IPS DF 6.9 (cell line): ENCODE data around the gene S1PR1.
"Not testable (repeated sequence)": the region's sequence is repeated elsewhere in the genome, so short reads cannot be mapped to it uniquely, and the experiment has no call there.

ENCODE experiments used
- DNase-seq: peaks from one replicate; pipeline ENCODE4 v3.0.0-alpha.2; 2013; ENCODE audit warnings: low read depth, low spot score
- H3K27ac ChIP-seq: one replicate; pipeline ENCODE4 v1.5.1; 2013; ENCODE audit warnings: low read length, control low read depth
- H3K27me3 ChIP-seq: 2 replicates; pipeline ENCODE4 v1.6.1; 2013; ENCODE audit warnings: mild to moderate bottlenecking, low read length; ENCODE audit not compliant: control insufficient read depth, insufficient read depth
- H3K36me3 ChIP-seq: 2 replicates; pipeline ENCODE4 v1.6.1; 2013; ENCODE audit warnings: low read length; ENCODE audit not compliant: control insufficient read depth, insufficient read depth
- H3K4me1 ChIP-seq: 2 replicates; pipeline ENCODE4 v1.6.1; 2013; ENCODE audit warnings: low read length; ENCODE audit not compliant: control insufficient read depth, insufficient read depth
- H3K4me3 ChIP-seq: 2 replicates; pipeline ENCODE4 v1.5.1; 2013; ENCODE audit warnings: mild to moderate bottlenecking, low read length
- H3K9me3 ChIP-seq: 2 replicates; pipeline ENCODE4 v1.6.1; 2013; ENCODE audit warnings: low read length, inconsistent platforms; ENCODE audit not compliant: control insufficient read depth, insufficient read depth
- WGBS: extraction: QIAGEN DNeasy Blood & Tissue Kit; methylation state at CpG from one replicate; pipeline ENCODE4 v1.1.7; 2013; ENCODE audit warnings: mixed read lengths, missing lambda C conversion rate; ENCODE audit not compliant: insufficient read length, insufficient coverage; 5-methylcytosine and 5-hydroxymethylcytosine counted together

Gene S1PR1

DNA sequence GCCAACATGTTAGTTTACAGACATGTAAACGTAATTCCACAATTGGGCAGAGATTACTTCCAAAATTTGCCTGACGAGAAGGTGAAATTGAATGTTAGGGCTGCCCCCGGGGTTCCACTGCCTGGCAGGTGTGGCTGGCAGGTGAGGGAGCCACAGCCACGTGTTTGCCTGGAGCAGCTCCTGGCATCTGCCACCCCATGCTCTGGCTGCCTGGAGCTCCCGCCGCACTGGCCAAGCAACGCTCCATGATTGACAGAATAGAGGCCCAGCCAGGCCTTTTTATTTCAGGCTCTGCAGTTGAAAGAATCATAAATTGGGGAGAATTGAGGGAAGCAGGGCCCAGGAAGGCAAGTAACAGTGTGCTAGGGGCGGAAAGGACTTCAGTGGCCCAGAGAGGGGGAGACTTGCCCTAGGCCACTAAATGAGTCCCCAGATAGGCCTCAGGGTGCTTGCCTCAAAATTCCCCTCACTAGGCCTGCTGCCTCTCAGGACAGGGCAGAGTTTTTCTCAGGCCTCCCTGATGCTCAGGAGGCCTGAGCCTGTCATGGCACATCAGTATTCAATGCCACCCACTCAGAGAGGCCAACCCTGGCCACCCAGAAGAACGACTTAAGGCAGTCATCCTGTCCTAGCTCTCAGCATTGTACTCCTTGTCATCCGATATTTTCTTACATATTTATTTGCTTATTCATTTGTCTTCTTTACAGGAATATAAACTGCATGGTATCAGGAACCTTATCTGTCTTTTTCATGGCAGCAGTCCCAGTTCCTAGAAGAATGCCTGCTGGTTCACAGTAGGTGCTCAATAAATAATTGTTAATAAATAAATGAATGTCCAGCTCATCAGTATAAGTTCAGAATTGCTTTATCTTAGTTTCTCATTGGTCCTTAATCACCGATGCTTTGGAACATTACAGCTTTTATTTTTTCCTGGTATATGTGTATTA lies 16.6 kb upstream of the S1PR1 start:
- WGBS, result no CpG with 5 or more reads among the region's 11 CpGs
- no peak overlapping the region for H3K27ac ChIP-seq
- no peaks in the 10 kb centered on the region for H3K36me3 ChIP-seq
- DNase-seq, result no peak
- no peaks in the 10 kb centered on the region for H3K4me1 ChIP-seq
- no peaks in the 10 kb centered on the region for H3K9me3 ChIP-seq
- H3K4me3 ChIP-seq, result no peak overlapping the region
- H3K27me3 ChIP-seq, result no peaks in the 10 kb centered on the region

DNA sequence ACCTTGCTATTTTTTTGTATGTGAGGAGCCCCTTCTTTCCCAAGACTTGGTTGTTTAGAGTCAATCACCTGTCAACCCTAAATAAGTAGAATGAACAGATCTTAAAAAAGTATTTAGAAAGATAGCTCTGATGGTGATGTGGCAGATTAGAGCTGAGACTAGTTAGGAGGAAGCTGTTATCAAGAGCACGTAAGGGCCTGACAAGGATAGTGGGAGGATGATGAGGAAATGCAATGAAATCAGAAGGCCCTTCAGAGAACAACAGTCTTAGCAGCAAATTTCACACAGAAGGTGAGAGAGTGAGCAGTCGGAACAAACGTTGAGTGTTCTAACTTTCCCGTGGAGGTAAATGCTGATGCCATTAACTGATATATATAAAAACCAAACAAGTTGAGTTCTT lies 15.9 kb upstream of the S1PR1 start:
- no CpG with 5 or more reads among the region's 4 CpGs for WGBS
- Histone ChIP-seq H3K4me1 (no peaks in the 10 kb centered on the region), H3K4me3 (no peak overlapping the region), H3K27ac (no peak overlapping the region), H3K9me3 (no peaks in the 10 kb centered on the region), H3K27me3 (no peaks in the 10 kb centered on the region), H3K36me3 (no peaks in the 10 kb centered on the region)
- DNase-seq, result no peak

DNA sequence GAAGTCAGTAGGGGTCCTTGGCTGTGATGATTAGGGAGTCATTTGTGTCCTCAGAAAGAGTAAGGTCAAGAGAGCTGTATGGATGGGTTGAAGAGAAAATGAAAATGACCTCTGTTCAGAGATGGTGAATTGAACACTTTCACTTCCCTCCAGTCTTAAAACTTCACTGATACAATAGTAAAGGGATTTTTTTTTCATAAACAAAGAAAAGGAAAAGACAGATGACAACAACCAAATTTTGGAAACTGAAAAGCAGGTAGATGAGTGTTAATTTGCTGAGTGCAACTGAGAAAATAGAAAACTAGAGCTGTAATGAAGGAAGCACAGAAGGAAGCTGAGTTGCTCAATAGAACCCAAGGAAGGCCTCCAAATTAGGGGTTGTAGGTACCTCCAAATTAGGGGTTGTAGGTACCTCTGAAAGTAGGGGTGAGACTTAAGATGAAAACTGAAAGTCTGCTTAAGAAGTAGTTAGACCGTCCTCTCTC lies 14.8 kb upstream of the S1PR1 start:
- Histone ChIP-seq H3K27me3 (no peaks in the 10 kb centered on the region), H3K4me1 (no peaks in the 10 kb centered on the region), H3K27ac (no peak overlapping the region), H3K36me3 (no peaks in the 10 kb centered on the region), H3K4me3 (no peak overlapping the region), H3K9me3 (no peaks in the 10 kb centered on the region)
- WGBS, result no CpG with 5 or more reads among the region's 1 CpG
- DNase-seq, result no peak

DNA sequence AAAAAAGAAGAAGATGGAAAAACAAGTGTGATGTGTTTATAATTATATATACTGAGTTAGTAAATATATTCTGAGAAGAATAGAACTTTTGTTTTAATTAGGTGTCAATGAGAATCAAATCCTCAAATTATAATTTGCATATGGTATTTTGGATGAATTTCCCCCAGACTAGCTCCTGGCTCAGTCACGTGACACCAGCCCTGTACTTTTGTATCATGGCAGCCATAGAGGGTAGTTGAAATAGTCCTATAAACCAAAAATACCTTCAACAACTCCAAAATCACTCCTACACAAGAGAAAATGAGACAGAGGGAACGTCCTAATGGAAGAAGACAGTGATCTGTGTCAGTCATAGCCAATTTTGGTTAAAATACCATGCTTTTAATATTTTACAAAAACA lies 9.0 kb upstream of the S1PR1 start:
- H3K4me1 ChIP-seq, result no peaks in the 10 kb centered on the region
- no peaks in the 10 kb centered on the region for H3K36me3 ChIP-seq
- H3K4me3 ChIP-seq, result no peak overlapping the region
- no peak for DNase-seq
- no CpG with 5 or more reads among the region's 2 CpGs for WGBS
- no peak overlapping the region for H3K27ac ChIP-seq
- no peaks in the 10 kb centered on the region for H3K9me3 ChIP-seq
- no peaks in the 10 kb centered on the region for H3K27me3 ChIP-seq

DNA sequence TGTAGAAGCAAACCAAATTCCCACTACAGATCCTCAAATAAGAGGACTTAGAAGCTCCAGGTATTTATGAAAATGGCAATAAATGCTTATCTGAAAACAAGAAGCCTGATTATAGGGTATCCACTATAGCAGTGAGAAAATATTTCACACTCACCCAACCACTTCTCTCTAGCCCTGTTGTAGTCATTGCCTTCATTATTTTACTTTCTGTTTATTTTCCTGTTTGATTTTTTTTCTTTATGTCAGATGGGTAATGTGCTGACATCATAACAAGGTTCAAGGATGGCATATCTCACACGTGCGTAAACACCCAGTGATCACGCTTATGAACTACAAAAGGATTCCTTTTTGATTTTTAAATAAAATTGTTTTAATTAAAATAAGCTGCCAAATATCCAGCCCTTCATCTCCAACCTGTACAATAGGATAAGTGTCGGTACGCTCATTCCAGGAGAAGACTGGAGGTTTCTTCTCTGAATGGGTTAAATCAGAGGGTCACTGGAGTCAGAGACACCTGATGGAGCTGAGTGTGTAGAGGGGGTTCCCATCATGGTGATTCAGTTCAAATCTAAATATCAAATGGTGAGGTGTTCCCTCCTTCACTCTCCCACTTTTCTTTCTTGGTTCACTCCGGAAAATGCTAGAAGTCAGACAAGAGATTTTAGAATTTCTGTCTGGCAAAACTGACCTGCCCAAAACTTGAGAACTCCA lies 8.2 kb upstream of the S1PR1 start:
- Histone ChIP-seq H3K27ac (no peak overlapping the region), H3K9me3 (no peaks in the 10 kb centered on the region), H3K36me3 (no peaks in the 10 kb centered on the region), H3K4me3 (no peak overlapping the region), H3K4me1 (no peaks in the 10 kb centered on the region), H3K27me3 (no peaks in the 10 kb centered on the region)
- WGBS, result no CpG with 5 or more reads among the region's 6 CpGs
- no peak for DNase-seq

DNA sequence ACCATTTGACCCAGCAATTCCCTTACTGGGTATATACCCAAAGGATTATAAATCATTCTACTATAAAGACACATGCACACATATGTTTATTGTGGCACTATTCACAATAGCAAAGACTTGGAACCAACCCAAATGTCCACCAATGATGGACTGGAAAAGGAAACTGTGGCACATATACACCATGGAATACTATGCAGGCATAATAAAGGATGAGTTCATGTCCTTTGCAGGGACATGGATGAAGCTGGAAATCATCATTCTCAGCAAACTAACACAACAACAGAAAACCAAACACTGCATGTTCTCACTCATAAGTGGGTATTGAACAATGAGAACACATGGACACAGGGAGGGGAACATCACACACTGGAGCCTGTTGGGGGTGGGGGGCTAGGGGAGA lies 4.6 kb upstream of the S1PR1 start:
- not testable (repeated sequence) for H3K27ac ChIP-seq, H3K4me3 ChIP-seq, DNase-seq, H3K36me3 ChIP-seq, H3K27me3 ChIP-seq, H3K4me1 ChIP-seq, H3K9me3 ChIP-seq

DNA sequence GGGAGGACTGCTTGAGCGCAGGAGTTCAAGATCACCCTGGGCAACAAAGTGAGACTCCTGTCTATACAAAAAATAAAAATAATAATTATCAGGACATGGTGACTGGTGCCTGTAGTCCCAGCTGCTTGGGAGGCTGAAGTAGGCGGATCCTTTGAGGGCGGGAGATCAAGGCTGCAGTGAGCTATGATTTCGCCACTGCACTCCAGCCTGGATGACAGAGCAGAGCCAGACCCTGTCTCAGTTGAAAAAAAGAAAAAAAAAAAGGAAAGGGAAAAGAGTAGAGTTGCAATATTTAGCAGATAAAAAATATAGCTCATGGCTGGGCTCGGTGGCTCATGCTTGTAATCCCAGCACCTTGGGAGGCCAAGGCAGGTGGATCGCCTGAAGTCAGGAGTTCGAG lies 3.3 kb upstream of the S1PR1 start:
- WGBS, result no CpG with 5 or more reads among the region's 7 CpGs
- peaks cover 10% of the 10 kb centered on the region; the same call in 1 of the 2 replicates for H3K27me3 ChIP-seq
- no peak for DNase-seq
- H3K4me3 ChIP-seq, result no peak overlapping the region
- H3K36me3 ChIP-seq, result no peaks in the 10 kb centered on the region
- no peak overlapping the region for H3K27ac ChIP-seq
- 0 out of 2 replicates have a peak, but pooled peaks cover 1% of the 10 kb centered on the region for H3K4me1 ChIP-seq
- no peaks in the 10 kb centered on the region for H3K9me3 ChIP-seq

DNA sequence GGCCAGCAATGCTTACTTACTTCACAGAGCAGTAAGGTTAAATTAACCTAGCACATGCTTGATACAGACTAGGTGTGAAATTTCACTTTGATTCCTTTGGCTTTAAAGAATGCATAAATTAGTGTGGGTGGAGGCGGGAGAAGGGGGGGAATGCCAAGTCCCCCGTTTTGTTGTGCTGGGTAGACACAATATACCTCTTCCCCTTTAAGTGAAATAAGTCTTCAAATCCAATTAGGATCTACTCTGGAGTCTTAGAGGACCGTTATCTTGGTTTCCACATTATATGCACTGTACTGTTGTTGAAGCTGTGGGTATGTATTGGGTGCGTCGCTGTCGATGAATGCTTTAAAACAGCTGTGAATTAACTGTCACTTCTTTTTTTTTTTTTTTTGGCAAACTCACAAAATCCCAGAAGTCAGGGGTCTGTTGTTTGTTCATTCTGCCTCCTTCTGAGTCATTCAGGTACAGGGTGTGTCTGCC lies 1.6 kb upstream of the S1PR1 start:
- no peaks in the 10 kb centered on the region for H3K9me3 ChIP-seq
- peaks cover 5% of the 10 kb centered on the region; the same call in 1 of the 2 replicates for H3K36me3 ChIP-seq
- H3K4me3 ChIP-seq, result peak overlapping the region; percentile 94; the same call in 1 of the 2 replicates
- WGBS, result no CpG with 5 or more reads among the region's 6 CpGs
- H3K4me1 ChIP-seq, result 0 out of 2 replicates have a peak, but pooled peaks cover 1% of the 10 kb centered on the region
- no peak overlapping the region for H3K27ac ChIP-seq
- peaks cover 10% of the 10 kb centered on the region; the same call in 1 of the 2 replicates for H3K27me3 ChIP-seq
- DNase-seq, result no peak

DNA sequence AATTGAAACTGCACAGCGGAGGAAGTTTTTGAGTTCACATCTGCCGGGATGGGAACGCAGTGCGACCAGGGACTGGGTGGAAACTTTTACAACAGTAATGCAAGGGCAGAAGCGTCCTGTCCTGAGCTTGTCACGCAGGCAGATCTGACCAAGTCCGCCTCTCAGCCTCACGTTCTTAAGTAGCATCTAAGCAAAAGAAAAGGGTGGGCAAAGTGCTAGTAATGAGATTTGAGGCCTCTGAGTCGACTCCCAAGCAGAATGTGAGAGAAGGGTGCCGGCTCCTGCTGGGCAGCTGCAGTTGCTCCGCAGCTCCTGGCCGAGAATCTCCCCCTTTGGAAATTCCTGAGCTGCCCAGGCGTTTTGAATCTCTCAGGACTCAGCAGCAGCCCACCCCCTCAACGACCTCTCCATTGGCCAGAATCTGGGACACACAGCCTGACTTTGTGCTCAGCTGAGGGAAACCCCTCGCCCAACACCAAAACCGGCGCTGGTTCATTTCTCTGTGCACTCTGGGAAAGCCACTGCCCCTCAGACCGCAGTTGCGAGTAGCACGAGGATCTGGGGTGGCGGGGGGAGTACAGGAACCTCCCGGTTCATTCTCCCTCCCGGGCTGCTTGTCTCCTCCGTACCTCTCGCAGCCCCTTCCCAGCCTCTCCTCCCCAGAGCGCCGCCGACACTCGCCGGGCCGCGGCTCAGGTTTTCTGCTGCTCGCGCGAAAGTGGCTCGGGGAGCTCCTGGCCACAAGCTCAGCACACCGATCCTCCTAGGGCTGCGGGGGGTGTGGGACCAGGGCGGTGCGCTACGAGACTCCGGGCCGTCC lies 913 bp upstream of the S1PR1 start:
- Histone ChIP-seq H3K4me3 (peak overlapping the region; percentile 94; the same call in 1 of the 2 replicates), H3K36me3 (peaks cover 5% of the 10 kb centered on the region; the same call in 1 of the 2 replicates), H3K27me3 (peaks cover 10% of the 10 kb centered on the region; the same call in 1 of the 2 replicates), H3K27ac (no peak overlapping the region), H3K4me1 (0 out of 2 replicates have a peak, but pooled peaks cover 1% of the 10 kb centered on the region), H3K9me3 (no peaks in the 10 kb centered on the region)
- WGBS, result no CpG with 5 or more reads among the region's 43 CpGs
- DNase-seq, result no peak
